Neural crest cell (in vitro differentiated cells): ENCODE results near the gene RAB3GAP2. TPM values are rescaled to one million over a fixed set of nuclear protein-coding genes. Genes with fewer than 3 reads are reported as not detected.

Source experiments
- DNase-seq: peaks from one replicate; pipeline ENCODE4 v3.0.0; 2021; ENCODE audit warnings: low read depth, mixed read lengths, low spot score
- H3K27ac Mint-ChIP-seq: one replicate; pipeline ENCODE4 v1.8.0; 2021; ENCODE audit warnings: mild to moderate bottlenecking, mixed read lengths; ENCODE audit not compliant: unreplicated experiment
- H3K27me3 Mint-ChIP-seq: 2 replicates; pipeline ENCODE4 v1.8.0; 2021; ENCODE audit warnings: low read depth, mild to moderate bottlenecking, mixed read lengths
- H3K36me3 Mint-ChIP-seq: 2 replicates; pipeline ENCODE4 v1.8.0; 2021; ENCODE audit warnings: low read depth, mild to moderate bottlenecking, mixed read lengths
- H3K4me1 Mint-ChIP-seq: 2 replicates; pipeline ENCODE4 v1.8.0; 2021; ENCODE audit warnings: mixed read lengths
- H3K4me3 Mint-ChIP-seq: one replicate; pipeline ENCODE4 v1.8.0; 2021; ENCODE audit warnings: mild to moderate bottlenecking, mixed read lengths
- H3K9me3 Mint-ChIP-seq: 2 replicates; pipeline ENCODE4 v1.8.0; 2021; ENCODE audit warnings: mixed read lengths
- CTCF ChIP-seq: fragments of 200-600 bp; sonication (generic); conservative IDR thresholded peaks from 2 replicates; pipeline ENCODE4 v1.5.0; 2021; ENCODE audit warnings: antibody characterized with exemption, mild to moderate bottlenecking
- total RNA-seq: library from RNA; stranded (reverse); gene quantifications from 2 replicates; pipeline ENCODE4 v1.2.1, GENCODE V29; 2021

Gene RAB3GAP2
- total RNA-seq, 1 donor from 2014 or later: 36.4 TPM

DNA sequence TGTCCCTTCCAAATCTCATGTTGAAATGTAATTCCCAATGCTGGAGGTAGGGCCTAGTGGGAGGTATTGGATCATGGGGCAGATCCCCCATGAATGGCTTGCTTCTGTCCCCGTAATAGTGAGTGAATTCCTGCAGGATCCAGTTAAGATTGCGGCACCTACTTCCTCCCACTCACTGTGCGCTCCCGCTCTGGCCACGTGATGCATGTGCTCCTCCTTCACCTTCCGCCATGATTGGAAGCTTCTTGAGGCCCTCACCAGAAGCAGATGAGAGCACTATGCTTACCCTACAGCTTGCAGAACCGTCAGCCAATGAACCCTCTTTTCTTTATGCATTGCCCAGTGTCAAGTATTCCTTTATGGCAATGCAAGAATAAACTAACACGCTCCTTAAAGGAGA, 14.9 kb upstream of the RAB3GAP2 start:
- Mint-ChIP-seq H3K27me3 (no peaks in the 10 kb centered on the region), H3K4me1 (no peaks in the 10 kb centered on the region), H3K4me3 (no peak overlapping the region), H3K27ac (no peak overlapping the region), H3K36me3 (no peaks in the 10 kb centered on the region), H3K9me3 (no peaks in the 10 kb centered on the region)
- DNase-seq: no peak
- TF ChIP-seq CTCF: no peak

- Mint-ChIP-seq H3K27me3 (peaks cover 3% of the 10 kb centered on the region), H3K9me3 (no peaks in the 10 kb centered on the region), H3K4me1 (no peaks in the 10 kb centered on the region), H3K4me3 (no peak overlapping the region), H3K27ac (no peak overlapping the region), H3K36me3 (no peaks in the 10 kb centered on the region)
- no peak for DNase-seq
- no peak for TF ChIP-seq CTCF
Measured at GRCh38 chr1:220283625-220284024, 11.4 kb upstream of the RAB3GAP2 start.

GRCh38 chr1:220281159-220281574, 8.9 kb upstream of the RAB3GAP2 start:
- H3K27ac Mint-ChIP-seq: no peak overlapping the region
- H3K4me1 Mint-ChIP-seq: no peaks in the 10 kb centered on the region
- H3K36me3 Mint-ChIP-seq: no peaks in the 10 kb centered on the region
- DNase-seq: no peak
- TF ChIP-seq CTCF: peak; percentile 72
- no peaks in the 10 kb centered on the region for H3K9me3 Mint-ChIP-seq
- peaks cover 15% of the 10 kb centered on the region for H3K27me3 Mint-ChIP-seq
- no peak overlapping the region for H3K4me3 Mint-ChIP-seq

- no peak overlapping the region for H3K27ac Mint-ChIP-seq
- no peaks in the 10 kb centered on the region for H3K36me3 Mint-ChIP-seq
- TF ChIP-seq CTCF: no peak
- peaks cover 19% of the 10 kb centered on the region for H3K27me3 Mint-ChIP-seq
- H3K9me3 Mint-ChIP-seq: no peaks in the 10 kb centered on the region
- H3K4me1 Mint-ChIP-seq: no peaks in the 10 kb centered on the region
- H3K4me3 Mint-ChIP-seq: no peak overlapping the region
- DNase-seq: no peak
Measured at GRCh38 chr1:220280249-220280648, 8.0 kb upstream of the RAB3GAP2 start.

DNA sequence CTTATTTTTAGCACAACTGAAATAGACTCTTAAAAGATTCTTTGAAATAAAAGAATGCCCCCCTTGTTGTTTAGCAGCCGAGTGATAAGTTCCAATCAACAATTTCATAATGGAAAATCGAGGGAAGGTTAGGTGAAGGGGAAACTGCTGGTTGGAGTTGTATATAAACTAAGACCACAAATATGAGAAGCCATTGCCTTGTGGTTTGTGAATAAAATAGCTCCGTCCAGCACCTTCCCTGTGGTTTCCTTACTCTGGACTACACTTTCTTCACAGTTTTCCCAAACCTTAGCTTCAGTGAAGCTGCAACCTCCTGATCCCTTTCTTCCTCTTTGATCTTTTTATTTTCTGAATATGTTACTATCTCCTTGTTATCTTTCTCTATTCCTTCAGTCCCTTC, 6.7 kb upstream of the RAB3GAP2 start:
- Mint-ChIP-seq H3K4me1 (no peaks in the 10 kb centered on the region), H3K27ac (no peak overlapping the region), H3K27me3 (peaks cover 24% of the 10 kb centered on the region), H3K9me3 (no peaks in the 10 kb centered on the region), H3K4me3 (no peak overlapping the region), H3K36me3 (no peaks in the 10 kb centered on the region)
- DNase-seq: no peak
- TF ChIP-seq CTCF: no peak

DNA sequence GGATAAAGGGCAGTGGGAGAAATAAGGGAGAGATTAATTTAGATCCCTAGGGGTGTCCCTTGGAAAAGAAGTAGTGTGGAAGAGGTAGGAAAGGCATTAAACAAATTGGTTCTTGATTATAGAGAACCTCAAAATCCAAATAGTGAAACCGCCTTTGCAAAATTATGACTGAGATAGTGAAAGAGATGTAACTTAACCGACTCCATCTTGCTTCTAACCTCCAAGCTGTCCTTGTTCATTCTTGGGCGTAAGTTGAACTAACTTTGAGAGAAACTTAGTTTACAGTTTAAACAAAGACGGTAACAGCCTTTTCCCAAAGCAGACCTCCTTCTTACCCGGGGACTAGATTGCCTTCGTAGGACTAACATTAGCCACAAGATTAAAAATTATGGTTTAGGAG, 3.2 kb upstream of the RAB3GAP2 start:
- no peaks in the 10 kb centered on the region for H3K36me3 Mint-ChIP-seq
- no peak for DNase-seq
- H3K4me1 Mint-ChIP-seq: peaks cover 6% of the 10 kb centered on the region
- TF ChIP-seq CTCF: no peak
- no peak overlapping the region for H3K4me3 Mint-ChIP-seq
- H3K27ac Mint-ChIP-seq: no peak overlapping the region
- H3K27me3 Mint-ChIP-seq: peaks cover 24% of the 10 kb centered on the region
- H3K9me3 Mint-ChIP-seq: no peaks in the 10 kb centered on the region
